Measurements from ENCODE around the gene NFATC2. TPM values are rescaled to one million over a fixed set of nuclear protein-coding genes. Genes with fewer than 3 reads are reported as not detected.

The NFATC2 gene
- polyA plus RNA-seq, 1 of the 3 experiments (the other 2 are of a cell fraction), result 0.36 TPM

- Histone ChIP-seq H3K4me1 (ENCODE audit: control insufficient read depth in 1 of 2, insufficient read depth in 2 of 2, low read depth in 1 of 2, low read length in 1 of 2) (peaks cover 0 to 11% of the 10 kb centered on the region in 2 experiments; a peak in 1 of 4 replicates), H3K27ac (ENCODE audit: low read depth in 2 of 2, low read length in 1 of 2) (no peak overlapping the region), H3K9ac (no peak overlapping the region), H3K9me2 (no peaks in the 10 kb centered on the region), H3F3A (replicated peaks; ENCODE audit: insufficient read depth) (no peaks in the 10 kb centered on the region), H3K36me3 (replicated peaks in 1 of 2; ENCODE audit: control insufficient read depth in 1 of 2, insufficient read depth in 2 of 2, low read length in 1 of 2) (no peaks in the 10 kb centered on the region), H3K4me2 (no peak overlapping the region), H3K79me2 (ENCODE audit: insufficient read depth) (no peaks in the 10 kb centered on the region), H3K27me3 (ENCODE audit: insufficient read depth) (no peaks in the 10 kb centered on the region), H2AFZ (ENCODE audit: low read depth) (no peak overlapping the region), H3K4me3 (ENCODE audit: low read depth in 2 of 2, low read length in 1 of 2) (no peak overlapping the region), H3K9me3 (no peaks in the 10 kb centered on the region), H4K20me1 (ENCODE audit: insufficient read depth) (no peaks in the 10 kb centered on the region)
- CTCF ChIA-PET, result no interaction called here
- no peak for TF ChIP-seq GATA2 (CRISPR knock-in tag; IDR thresholded peaks at IDR 0.05)
- TF ChIP-seq EZH2phosphoT487 (IDR thresholded peaks at IDR 0.05; ENCODE audit: borderline replicate concordance, low read depth), result no peak
- TF ChIP-seq, protein P1, sequence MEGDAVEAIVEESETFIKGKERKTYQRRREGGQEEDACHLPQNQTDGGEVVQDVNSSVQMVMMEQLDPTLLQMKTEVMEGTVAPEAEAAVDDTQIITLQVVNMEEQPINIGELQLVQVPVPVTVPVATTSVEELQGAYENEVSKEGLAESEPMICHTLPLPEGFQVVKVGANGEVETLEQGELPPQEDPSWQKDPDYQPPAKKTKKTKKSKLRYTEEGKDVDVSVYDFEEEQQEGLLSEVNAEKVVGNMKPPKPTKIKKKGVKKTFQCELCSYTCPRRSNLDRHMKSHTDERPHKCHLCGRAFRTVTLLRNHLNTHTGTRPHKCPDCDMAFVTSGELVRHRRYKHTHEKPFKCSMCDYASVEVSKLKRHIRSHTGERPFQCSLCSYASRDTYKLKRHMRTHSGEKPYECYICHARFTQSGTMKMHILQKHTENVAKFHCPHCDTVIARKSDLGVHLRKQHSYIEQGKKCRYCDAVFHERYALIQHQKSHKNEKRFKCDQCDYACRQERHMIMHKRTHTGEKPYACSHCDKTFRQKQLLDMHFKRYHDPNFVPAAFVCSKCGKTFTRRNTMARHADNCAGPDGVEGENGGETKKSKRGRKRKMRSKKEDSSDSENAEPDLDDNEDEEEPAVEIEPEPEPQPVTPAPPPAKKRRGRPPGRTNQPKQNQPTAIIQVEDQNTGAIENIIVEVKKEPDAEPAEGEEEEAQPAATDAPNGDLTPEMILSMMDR (IDR thresholded peaks at IDR 0.05), result no peak
- TF ChIP-seq RXRA (IDR thresholded peaks at IDR 0.05; ENCODE audit: borderline replicate concordance, low read depth), result no peak
- TF ChIP-seq, protein P2, sequence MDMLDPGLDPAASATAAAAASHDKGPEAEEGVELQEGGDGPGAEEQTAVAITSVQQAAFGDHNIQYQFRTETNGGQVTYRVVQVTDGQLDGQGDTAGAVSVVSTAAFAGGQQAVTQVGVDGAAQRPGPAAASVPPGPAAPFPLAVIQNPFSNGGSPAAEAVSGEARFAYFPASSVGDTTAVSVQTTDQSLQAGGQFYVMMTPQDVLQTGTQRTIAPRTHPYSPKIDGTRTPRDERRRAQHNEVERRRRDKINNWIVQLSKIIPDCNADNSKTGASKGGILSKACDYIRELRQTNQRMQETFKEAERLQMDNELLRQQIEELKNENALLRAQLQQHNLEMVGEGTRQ (IDR thresholded peaks at IDR 0.05; ENCODE audit: borderline replicate concordance, low read depth, low read length), result no peak
- TF ChIP-seq SMC3 (IDR thresholded peaks at IDR 0.05; ENCODE audit: low read depth, low read length), result no peak
- no peak for TF ChIP-seq NRF1 (IDR thresholded peaks at IDR 0.05; ENCODE audit: low read depth, low read length)
- no peak for TF ChIP-seq FOSL2 (IDR thresholded peaks at IDR 0.05; ENCODE audit: borderline replicate concordance, low read depth)
- TF ChIP-seq USF1 (IDR thresholded peaks at IDR 0.05; ENCODE audit: borderline replicate concordance, low read depth), result no peak
- TF ChIP-seq YY1 (IDR thresholded peaks at IDR 0.05; ENCODE audit: low read depth), result no peak
- TF ChIP-seq EP300 (IDR thresholded peaks at IDR 0.05; ENCODE audit: borderline replicate concordance in 1 of 2, low read depth in 1 of 2, low read length in 1 of 2), result no peak
- no peak for TF ChIP-seq FOXJ3 (CRISPR knock-in tag; IDR thresholded peaks at IDR 0.05)
- DNase-seq, result no peak
- POLR2A ChIA-PET, result no interaction called here
- WGBS (ENCODE audit: low lambda C conversion rate), result 97% methylated on average over 18 of the region's 19 CpGs
Measured at GRCh38 chr20:51426718-51427650, 115.5 kb downstream of the NFATC2 start.
